Measurements from ENCODE around the gene PRDM16.

Gene PRDM16

GRCh38 chr1:3183411-3183810 is 114.4 kb downstream of the PRDM16 start:
- no peak for TF ChIP-seq MAX (IDR thresholded peaks at IDR 0.05; ENCODE audit: low read depth, low read length)
- no peak for TF ChIP-seq POLR2A (IDR thresholded peaks at IDR 0.05; ENCODE audit: extremely low read depth, insufficient read length)
- TF ChIP-seq MYC (IDR thresholded peaks at IDR 0.05; ENCODE audit: low read depth, low read length): no peak
- TF ChIP-seq, protein P1, sequence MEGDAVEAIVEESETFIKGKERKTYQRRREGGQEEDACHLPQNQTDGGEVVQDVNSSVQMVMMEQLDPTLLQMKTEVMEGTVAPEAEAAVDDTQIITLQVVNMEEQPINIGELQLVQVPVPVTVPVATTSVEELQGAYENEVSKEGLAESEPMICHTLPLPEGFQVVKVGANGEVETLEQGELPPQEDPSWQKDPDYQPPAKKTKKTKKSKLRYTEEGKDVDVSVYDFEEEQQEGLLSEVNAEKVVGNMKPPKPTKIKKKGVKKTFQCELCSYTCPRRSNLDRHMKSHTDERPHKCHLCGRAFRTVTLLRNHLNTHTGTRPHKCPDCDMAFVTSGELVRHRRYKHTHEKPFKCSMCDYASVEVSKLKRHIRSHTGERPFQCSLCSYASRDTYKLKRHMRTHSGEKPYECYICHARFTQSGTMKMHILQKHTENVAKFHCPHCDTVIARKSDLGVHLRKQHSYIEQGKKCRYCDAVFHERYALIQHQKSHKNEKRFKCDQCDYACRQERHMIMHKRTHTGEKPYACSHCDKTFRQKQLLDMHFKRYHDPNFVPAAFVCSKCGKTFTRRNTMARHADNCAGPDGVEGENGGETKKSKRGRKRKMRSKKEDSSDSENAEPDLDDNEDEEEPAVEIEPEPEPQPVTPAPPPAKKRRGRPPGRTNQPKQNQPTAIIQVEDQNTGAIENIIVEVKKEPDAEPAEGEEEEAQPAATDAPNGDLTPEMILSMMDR (IDR thresholded peaks at IDR 0.05; ENCODE audit: low read depth, low read length): no peak
- no peak overlapping the region for H3K4me3 ChIP-seq (ENCODE audit: low read depth, low read length)
- DNase-seq (ENCODE audit: low read depth): no peak

DNA sequence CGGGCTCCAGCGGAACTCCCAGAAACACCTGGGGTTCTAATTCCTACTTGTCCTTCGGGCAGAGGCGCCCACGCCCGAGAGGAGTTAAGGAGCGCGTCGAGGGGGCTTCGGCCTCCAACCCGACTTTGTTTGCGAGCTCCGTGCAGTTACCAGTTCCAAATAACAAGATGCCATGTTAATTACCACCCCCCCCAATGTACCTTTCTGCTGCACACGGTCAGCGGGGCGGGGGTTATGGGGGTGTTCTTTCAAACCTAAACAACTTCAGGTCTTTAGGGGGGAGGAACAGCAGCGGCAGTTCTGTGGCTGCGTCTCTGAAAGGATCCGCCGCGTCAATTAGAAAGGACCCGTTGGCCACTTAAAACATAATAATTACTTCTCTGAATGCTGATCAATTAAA is 114.8 kb downstream of the PRDM16 start:
- no peak for TF ChIP-seq MYC (IDR thresholded peaks at IDR 0.05; ENCODE audit: low read depth, low read length)
- TF ChIP-seq, protein P1 (IDR thresholded peaks at IDR 0.05; ENCODE audit: low read depth, low read length): no peak
- no peak for TF ChIP-seq POLR2A (IDR thresholded peaks at IDR 0.05; ENCODE audit: extremely low read depth, insufficient read length)
- TF ChIP-seq MAX (IDR thresholded peaks at IDR 0.05; ENCODE audit: low read depth, low read length): no peak
- H3K4me3 ChIP-seq (ENCODE audit: low read depth, low read length): no peak overlapping the region
- DNase-seq (ENCODE audit: low read depth): no peak

DNA sequence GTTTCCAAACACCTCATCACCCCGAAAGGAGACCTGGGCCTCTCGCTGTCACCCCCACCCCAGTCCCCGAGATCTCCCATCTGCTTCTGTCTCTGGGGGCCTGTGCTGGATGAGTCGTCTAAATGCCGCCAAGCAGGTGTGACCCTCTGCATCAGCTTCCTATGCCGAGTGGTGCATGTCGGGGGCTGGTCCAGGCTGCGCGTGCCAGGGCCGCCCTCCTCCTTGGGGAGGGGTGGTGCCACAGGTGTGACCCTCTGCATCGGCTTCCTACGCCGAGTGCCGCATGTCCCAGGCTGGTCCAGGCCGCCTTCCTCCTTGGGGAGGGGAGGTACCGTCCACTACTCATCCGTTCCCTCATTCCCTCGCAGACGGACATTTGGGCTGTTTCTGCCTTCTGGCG is 115.7 kb downstream of the PRDM16 start:
- no peak overlapping the region for H3K4me3 ChIP-seq (ENCODE audit: low read depth, low read length)
- TF ChIP-seq, protein P1 (IDR thresholded peaks at IDR 0.05; ENCODE audit: low read depth, low read length): no peak

DNA sequence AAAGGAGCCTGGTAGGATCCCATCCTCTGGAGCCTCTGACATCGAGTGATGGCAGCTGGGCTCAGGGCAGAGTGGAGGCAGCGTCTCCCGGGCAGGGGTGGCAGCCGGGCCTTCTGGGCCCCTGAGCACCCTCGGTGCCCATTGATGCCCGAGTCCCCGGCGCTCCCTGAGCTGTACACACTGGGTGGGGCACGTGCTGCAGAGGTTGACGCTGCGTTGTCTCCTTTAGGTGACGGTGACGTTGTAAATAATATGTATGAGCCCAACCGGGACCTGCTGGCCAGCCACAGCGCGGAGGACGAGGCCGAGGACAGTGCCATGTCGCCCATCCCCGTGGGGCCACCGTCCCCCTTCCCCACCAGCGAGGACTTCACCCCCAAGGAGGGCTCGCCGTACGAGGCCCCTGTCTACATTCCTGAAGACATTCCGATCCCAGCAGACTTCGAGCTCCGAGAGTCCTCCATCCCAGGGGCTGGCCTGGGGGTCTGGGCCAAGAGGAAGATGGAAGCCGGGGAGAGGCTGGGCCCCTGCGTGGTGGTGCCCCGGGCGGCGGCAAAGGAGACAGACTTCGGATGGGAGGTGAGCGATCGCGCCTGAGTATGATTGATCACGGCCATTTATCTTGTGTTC is 117.0 kb downstream of the PRDM16 start:
- no peak overlapping the region for H3K4me3 ChIP-seq (ENCODE audit: low read depth, low read length)
- no peak for DNase-seq (ENCODE audit: low read depth)
- TF ChIP-seq MAX (IDR thresholded peaks at IDR 0.05; ENCODE audit: low read depth, low read length) (no peak), MYC (IDR thresholded peaks at IDR 0.05; ENCODE audit: low read depth, low read length) (no peak), POLR2A (IDR thresholded peaks at IDR 0.05; ENCODE audit: extremely low read depth, insufficient read length) (no peak)
- TF ChIP-seq, protein P1 (IDR thresholded peaks at IDR 0.05; ENCODE audit: low read depth, low read length): no peak

More for the DNA sequence above, 115.7 kb downstream of the PRDM16 start:
- no peak for DNase-seq (ENCODE audit: low read depth)

- no peak overlapping the region for H3K4me3 ChIP-seq (ENCODE audit: low read depth, low read length)
- no peak for TF ChIP-seq MAX (IDR thresholded peaks at IDR 0.05; ENCODE audit: low read depth, low read length)
- TF ChIP-seq POLR2A (IDR thresholded peaks at IDR 0.05; ENCODE audit: extremely low read depth, insufficient read length): no peak
- TF ChIP-seq, protein P1 (IDR thresholded peaks at IDR 0.05; ENCODE audit: low read depth, low read length): no peak
- no peak for TF ChIP-seq MYC (IDR thresholded peaks at IDR 0.05; ENCODE audit: low read depth, low read length)
- no peak for DNase-seq (ENCODE audit: low read depth)
Measured at GRCh38 chr1:3186526-3186921, 117.5 kb downstream of the PRDM16 start.
